H1 (cell line): ENCODE measurements around the gene KPNA6. TPM values are rescaled to one million over a fixed set of nuclear protein-coding genes. Genes with fewer than 3 reads are reported as not detected.

Source experiments
- CHD1 ChIP-seq: IDR thresholded peaks from 2 replicates; pipeline ENCODE4 v1.6.1; 2012; ENCODE audit warnings: low read depth, low read length, improper control_type of control experiment
- KDM5A ChIP-seq: fragments of 200-600 bp; IDR thresholded peaks from 2 replicates; pipeline ENCODE4 v1.7.1; 2012; ENCODE audit warnings: mild to moderate bottlenecking, low read length, inconsistent platforms, mixed read lengths
- TCF12 ChIP-seq: IDR thresholded peaks from 2 replicates; pipeline ENCODE4 v1.6.1; 2011; ENCODE audit warnings: low read depth, mild to moderate bottlenecking, low read length
- TEAD4 ChIP-seq: IDR thresholded peaks from 2 replicates; pipeline ENCODE4 v1.6.1; 2012; ENCODE audit warnings: low read depth, low read length, inconsistent platforms, mixed read lengths
- polyA plus RNA-seq, 7 experiments: library from polyadenylated mRNA; depleted of rRNA in 3 of 7; stranded (reverse) in 5 of 7; unstranded in 2 of 7; fragments of >200 nt in 5 of 7; fragments of 200-250 nt in 2 of 7; gene quantifications; 1 replicate in 5 of 7; 2 replicates in 1 of 7; 4 replicates in 1 of 7; pipeline versions ENCODE4 v1.2.1 to v1.2.3, GENCODE V29; 2011 to 2013; ENCODE audit warnings: missing spikeins in 2 of 7, mixed read lengths in 2 of 7
- total RNA-seq: library from RNA; stranded (reverse); fragmentation: NEBNext Ultra II Directional; extraction: Animal tissue kit (Norgen Biotek cat#: 25700); gene quantifications from 2 replicates; pipeline ENCODE4 v1.2.1, GENCODE V29; 2021
- TF ChIP-seq, protein P1 (sequence below): IDR thresholded peaks from 2 replicates; pipeline ENCODE4 v1.6.1; 2011; ENCODE audit warnings: low read depth, mild to moderate bottlenecking, low read length; ENCODE audit not compliant: insufficient read depth
- TF ChIP-seq, protein P2 (sequence below): IDR thresholded peaks from 2 replicates; pipeline ENCODE4 v1.6.1; 2012; ENCODE audit warnings: inconsistent platforms

Gene KPNA6
- total and polyA plus RNA-seq, 2 of the 8 experiments (the other 6 are each of a cell fraction or from before 2014, with no cell fraction given): 24.2 to 120 TPM

DNA sequence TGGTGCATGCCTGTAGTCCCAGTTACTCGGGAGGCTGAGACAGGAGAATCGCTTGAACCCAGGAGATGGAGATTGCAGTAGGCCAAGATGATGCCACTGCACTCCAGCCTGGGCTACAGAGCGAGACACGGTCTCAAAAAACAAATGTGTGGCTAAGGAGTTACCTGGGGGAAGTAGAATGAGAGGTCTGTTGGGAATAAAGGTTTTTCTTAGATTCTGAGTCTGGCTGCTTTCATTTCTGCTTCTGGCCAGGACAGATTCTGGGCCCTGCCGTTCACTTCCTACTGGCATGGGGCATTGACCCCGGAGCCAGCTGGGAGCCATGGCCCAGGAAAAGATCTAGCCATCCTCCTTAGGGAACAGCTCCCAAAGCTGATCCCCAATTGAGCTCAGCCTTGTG is 100.6 kb downstream of the KPNA6 start (continued):
- TF ChIP-seq, protein P1, sequence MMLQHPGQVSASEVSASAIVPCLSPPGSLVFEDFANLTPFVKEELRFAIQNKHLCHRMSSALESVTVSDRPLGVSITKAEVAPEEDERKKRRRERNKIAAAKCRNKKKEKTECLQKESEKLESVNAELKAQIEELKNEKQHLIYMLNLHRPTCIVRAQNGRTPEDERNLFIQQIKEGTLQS: no peak
- no peak for TF ChIP-seq TCF12
- TF ChIP-seq, protein P2, sequence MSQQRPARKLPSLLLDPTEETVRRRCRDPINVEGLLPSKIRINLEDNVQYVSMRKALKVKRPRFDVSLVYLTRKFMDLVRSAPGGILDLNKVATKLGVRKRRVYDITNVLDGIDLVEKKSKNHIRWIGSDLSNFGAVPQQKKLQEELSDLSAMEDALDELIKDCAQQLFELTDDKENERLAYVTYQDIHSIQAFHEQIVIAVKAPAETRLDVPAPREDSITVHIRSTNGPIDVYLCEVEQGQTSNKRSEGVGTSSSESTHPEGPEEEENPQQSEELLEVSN: no peak
- TF ChIP-seq CHD1: no peak
- TF ChIP-seq KDM5A: no peak
- no peak for TF ChIP-seq TEAD4
- TF ChIP-seq, all 59 proteins: peak for 0
